Progenitor cell of endocrine pancreas (in vitro differentiated cells): ENCODE measurements around the gene RFPL4AL1. TPM values are rescaled to one million over a fixed set of nuclear protein-coding genes. Genes with fewer than 3 reads are reported as not detected.

Experiments used
- DNase-seq: peaks from one replicate; pipeline ENCODE4 v3.0.0; 2021; ENCODE audit warnings: low spot score; ENCODE audit not compliant: unreplicated experiment
- H3K27ac Mint-ChIP-seq: 2 replicates; pipeline ENCODE4 v1.8.0; 2021; ENCODE audit warnings: mild to moderate bottlenecking, moderate library complexity, mixed read lengths
- H3K27me3 Mint-ChIP-seq: 2 replicates; pipeline ENCODE4 v1.8.0; 2021; ENCODE audit warnings: mixed read lengths
- H3K36me3 Mint-ChIP-seq: 2 replicates; pipeline ENCODE4 v1.8.0; 2022; ENCODE audit warnings: mixed read lengths; ENCODE audit not compliant: insufficient read depth
- H3K4me1 Mint-ChIP-seq: 2 replicates; pipeline ENCODE4 v1.8.0; 2021; ENCODE audit warnings: low read depth, mixed read lengths
- H3K4me3 Mint-ChIP-seq: 2 replicates; pipeline ENCODE4 v1.8.0; 2021; ENCODE audit warnings: low read depth, mild to moderate bottlenecking, moderate library complexity, mixed read lengths
- H3K9me3 Mint-ChIP-seq: 2 replicates; pipeline ENCODE4 v1.8.0; 2021; ENCODE audit warnings: low read depth, mixed read lengths
- CTCF ChIP-seq: fragments of 200-600 bp; sonication (generic); IDR thresholded peaks from one replicate; pipeline ENCODE4 v1.5.0; 2021; ENCODE audit warnings: antibody characterized with exemption, mild to moderate bottlenecking; ENCODE audit not compliant: unreplicated experiment
- total RNA-seq: library from RNA; stranded (reverse); gene quantifications from 2 replicates; pipeline ENCODE4 v1.2.1, GENCODE V29; 2021

RFPL4AL1 gene
- total RNA-seq, 1 donor from 2014 or later = not detected

GRCh38 chr19:55809381-55810058 is 40.6 kb downstream of the RFPL4AL1 start:
- H3K27me3 Mint-ChIP-seq = no peaks in the 10 kb centered on the region
- H3K4me3 Mint-ChIP-seq = no peak overlapping the region
- TF ChIP-seq CTCF = no peak
- H3K9me3 Mint-ChIP-seq = peaks cover 64% of the 10 kb centered on the region
- DNase-seq = no peak
- H3K4me1 Mint-ChIP-seq = no peaks in the 10 kb centered on the region
- no peak overlapping the region for H3K27ac Mint-ChIP-seq
- H3K36me3 Mint-ChIP-seq = no peaks in the 10 kb centered on the region

- no peak overlapping the region for H3K4me3 Mint-ChIP-seq
Observed at GRCh38 chr19:55811340-55811739, 42.4 kb downstream of the RFPL4AL1 start.

GRCh38 chr19:55812449-55812848 is 43.5 kb downstream of the RFPL4AL1 start:
- Mint-ChIP-seq H3K27me3 (no peaks in the 10 kb centered on the region), H3K9me3 (peaks cover 58% of the 10 kb centered on the region)

More at GRCh38 chr19:55811340-55811739, 42.4 kb downstream of the RFPL4AL1 start:
- H3K27me3 Mint-ChIP-seq = no peaks in the 10 kb centered on the region
- no peaks in the 10 kb centered on the region for H3K4me1 Mint-ChIP-seq
- no peak overlapping the region for H3K27ac Mint-ChIP-seq
- peaks cover 58% of the 10 kb centered on the region for H3K9me3 Mint-ChIP-seq
- peaks cover 1% of the 10 kb centered on the region for H3K36me3 Mint-ChIP-seq
- no peak for TF ChIP-seq CTCF
- DNase-seq = no peak

GRCh38 chr19:55813906-55814305 is 45.0 kb downstream of the RFPL4AL1 start:
- no peak overlapping the region for H3K27ac Mint-ChIP-seq
- H3K4me3 Mint-ChIP-seq = no peak overlapping the region
- no peaks in the 10 kb centered on the region for H3K27me3 Mint-ChIP-seq
- peaks cover 61% of the 10 kb centered on the region for H3K9me3 Mint-ChIP-seq
- no peak for TF ChIP-seq CTCF
- no peaks in the 10 kb centered on the region for H3K4me1 Mint-ChIP-seq
- H3K36me3 Mint-ChIP-seq = peaks cover 3% of the 10 kb centered on the region
- DNase-seq = no peak

More at GRCh38 chr19:55812449-55812848, 43.5 kb downstream of the RFPL4AL1 start:
- DNase-seq = no peak
- Mint-ChIP-seq H3K27ac (no peak overlapping the region), H3K36me3 (peaks cover 3% of the 10 kb centered on the region), H3K4me3 (no peak overlapping the region), H3K4me1 (no peaks in the 10 kb centered on the region)
- TF ChIP-seq CTCF = no peak

- Mint-ChIP-seq H3K36me3 (peaks cover 3% of the 10 kb centered on the region), H3K4me1 (no peaks in the 10 kb centered on the region), H3K27ac (no peak overlapping the region), H3K9me3 (peaks cover 43% of the 10 kb centered on the region), H3K27me3 (no peaks in the 10 kb centered on the region), H3K4me3 (no peak overlapping the region)
- DNase-seq = no peak
- TF ChIP-seq CTCF = no peak
Observed at GRCh38 chr19:55820037-55820436, 51.1 kb downstream of the RFPL4AL1 start.

Other genes starting within 250 kb of the RFPL4AL1 start
- 1.9 and 2.3 TPM in 2 replicates for gene SBK2, start 232.0 kb upstream of the RFPL4AL1 start, total RNA-seq
- gene SBK3, start 223.6 kb upstream of the RFPL4AL1 start, total RNA-seq = 0.64 TPM in 1 of 2 replicates, not detected in the other
- gene ZNF579, start 188.3 kb upstream of the RFPL4AL1 start, total RNA-seq = 26.6 and 29.1 TPM in 2 replicates
- 35.5 and 39.0 TPM in 2 replicates for gene FIZ1, start 169.6 kb upstream of the RFPL4AL1 start, total RNA-seq
- gene ZNF524, start 168.8 kb upstream of the RFPL4AL1 start, total RNA-seq = 7.9 and 8.5 TPM in 2 replicates
- 19.0 and 19.9 TPM in 2 replicates for gene ZNF865, start 163.5 kb upstream of the RFPL4AL1 start, total RNA-seq
- 14.6 and 15.3 TPM in 2 replicates for gene ZNF784, start 144.6 kb upstream of the RFPL4AL1 start, total RNA-seq
- 45.9 and 46.2 TPM in 2 replicates for gene ZNF580, start 128.1 kb upstream of the RFPL4AL1 start, total RNA-seq
- gene ZNF581, start 125.5 kb upstream of the RFPL4AL1 start, total RNA-seq = 38.8 and 40.1 TPM in 2 replicates
- 23.0 and 23.9 TPM in 2 replicates for gene CCDC106, start 120.9 kb upstream of the RFPL4AL1 start, total RNA-seq
- 275 and 281 TPM in 2 replicates for gene U2AF2, start 114.1 kb upstream of the RFPL4AL1 start, total RNA-seq
- 115 and 118 TPM in 2 replicates for gene EPN1, start 93.9 kb upstream of the RFPL4AL1 start, total RNA-seq
- not detected in 2 replicates for gene NLRP9, start 30.7 kb upstream of the RFPL4AL1 start, total RNA-seq
- gene RFPL4A, start 10.0 kb upstream of the RFPL4AL1 start, total RNA-seq = not detected in 2 replicates
- gene NLRP11, start 62.9 kb downstream of the RFPL4AL1 start, total RNA-seq = not detected in 2 replicates
- not detected in 2 replicates for gene NLRP4, start 67.4 kb downstream of the RFPL4AL1 start, total RNA-seq
- not detected in 2 replicates for gene NLRP13, start 163.2 kb downstream of the RFPL4AL1 start, total RNA-seq
- gene NLRP8, start 178.7 kb downstream of the RFPL4AL1 start, total RNA-seq = not detected in 2 replicates
- gene NLRP5, start 217.7 kb downstream of the RFPL4AL1 start, total RNA-seq = not detected in 2 replicates